GM19035 (cell line): Measurements from ENCODE around the gene BOC.

ENCODE experiments used
- ATAC-seq: cut with Tn5 transposase; IDR thresholded peaks from one replicate; pipeline ENCODE4 v1.9.1; 2021; ENCODE audit not compliant: unreplicated experiment

The BOC gene

DNA sequence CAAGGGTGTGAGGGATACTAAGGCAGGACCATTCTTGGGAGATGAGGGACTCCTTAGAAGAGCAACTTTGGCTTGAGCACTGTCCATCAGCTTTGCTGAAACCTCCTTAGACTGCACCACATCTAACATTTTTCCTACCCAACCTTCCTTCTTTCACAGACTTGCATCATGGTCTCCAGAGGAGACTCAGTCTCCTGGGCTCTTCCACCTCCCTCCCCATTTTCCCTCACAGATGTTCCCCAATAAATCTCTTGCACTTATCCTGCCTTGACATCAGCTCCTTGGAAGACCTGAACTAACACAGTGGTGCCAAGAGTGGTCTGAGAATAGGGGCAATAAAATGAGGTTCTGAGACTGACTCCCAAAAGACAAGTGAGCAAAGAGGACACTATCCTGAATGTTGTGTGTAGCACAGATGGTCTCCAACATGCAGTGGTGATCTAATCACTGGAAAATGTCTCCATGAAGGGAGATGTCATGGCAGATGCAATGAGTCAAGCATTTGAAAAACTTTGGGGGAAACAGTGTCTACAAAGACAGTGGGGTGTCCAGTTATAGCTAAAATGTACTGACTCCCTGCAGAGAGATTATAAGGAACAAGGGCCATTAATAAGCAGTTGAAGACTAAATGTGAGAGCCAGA is 26.0 kb upstream of the BOC start:
- no peak for ATAC-seq

- no peak for ATAC-seq
These were observed 24.8 kb upstream of the BOC start for GRCh38 chr3:113186566-113186965.

- ATAC-seq: no peak
These were observed 18.1 kb upstream of the BOC start for GRCh38 chr3:113193288-113193687.

- ATAC-seq: no peak
These were observed 17.6 kb upstream of the BOC start for GRCh38 chr3:113193719-113194118.

- ATAC-seq: no peak
These were observed 16.4 kb upstream of the BOC start for GRCh38 chr3:113194823-113195401.

- no peak for ATAC-seq
These were observed 11.0 kb upstream of the BOC start for GRCh38 chr3:113200351-113200750.

- ATAC-seq: no peak
These were observed 10.4 kb upstream of the BOC start for GRCh38 chr3:113200946-113201345.

GRCh38 chr3:113204371-113204770 is 7.0 kb upstream of the BOC start:
- ATAC-seq: no peak

DNA sequence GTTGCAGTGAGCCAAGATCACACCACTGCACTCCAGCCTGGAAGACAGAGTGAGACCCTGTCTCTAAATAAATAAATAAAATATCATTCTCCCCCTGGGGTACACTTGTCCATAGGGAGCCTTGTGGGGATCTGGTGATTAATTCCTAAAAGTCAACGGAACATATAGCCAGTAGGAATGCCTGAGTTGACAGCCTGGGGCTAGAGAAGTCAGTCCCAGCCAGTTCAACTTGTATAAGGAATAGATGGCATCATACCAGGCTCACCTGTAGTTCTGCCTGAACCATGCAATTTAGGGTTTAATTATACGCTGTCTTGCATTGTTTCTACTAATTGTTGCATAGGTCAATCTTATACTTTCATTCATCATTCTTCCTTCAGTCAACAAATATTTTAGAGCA is 5.9 kb upstream of the BOC start:
- ATAC-seq: no peak

GRCh38 chr3:113210604-113211329 is 590 bp upstream of the BOC start:
- ATAC-seq: no peak

- peak; percentile 52 for ATAC-seq
These were observed 940 bp downstream of the BOC start for GRCh38 chr3:113212150-113212843.

DNA sequence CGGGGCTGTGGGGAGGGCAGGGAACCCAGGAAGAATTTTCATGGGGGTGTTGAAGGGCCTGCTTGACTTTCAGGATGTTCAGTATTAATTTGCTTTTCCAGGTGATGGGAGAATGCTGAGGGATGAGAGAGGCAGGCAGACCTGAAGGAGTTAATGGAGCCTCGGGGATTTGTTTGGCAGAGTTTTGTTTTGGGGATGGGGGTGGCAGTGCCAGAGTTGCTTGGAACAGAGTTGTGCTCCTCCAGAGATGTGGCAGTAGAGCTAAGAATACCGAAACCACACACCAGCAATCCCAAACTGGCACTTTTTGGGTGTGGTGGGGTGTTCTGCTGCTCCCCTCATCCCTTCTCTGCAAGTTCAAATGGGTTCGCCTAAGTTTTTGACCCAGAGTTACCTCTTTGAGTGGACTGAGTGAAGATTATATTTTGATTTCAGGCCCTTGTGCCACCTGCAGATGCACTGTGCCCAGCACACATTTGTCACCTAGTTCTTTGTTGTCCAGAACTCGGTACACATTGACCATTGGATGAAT is 1.6 kb downstream of the BOC start:
- no peak for ATAC-seq

GRCh38 chr3:113213896-113214587 is 2.7 kb downstream of the BOC start:
- no peak for ATAC-seq

DNA sequence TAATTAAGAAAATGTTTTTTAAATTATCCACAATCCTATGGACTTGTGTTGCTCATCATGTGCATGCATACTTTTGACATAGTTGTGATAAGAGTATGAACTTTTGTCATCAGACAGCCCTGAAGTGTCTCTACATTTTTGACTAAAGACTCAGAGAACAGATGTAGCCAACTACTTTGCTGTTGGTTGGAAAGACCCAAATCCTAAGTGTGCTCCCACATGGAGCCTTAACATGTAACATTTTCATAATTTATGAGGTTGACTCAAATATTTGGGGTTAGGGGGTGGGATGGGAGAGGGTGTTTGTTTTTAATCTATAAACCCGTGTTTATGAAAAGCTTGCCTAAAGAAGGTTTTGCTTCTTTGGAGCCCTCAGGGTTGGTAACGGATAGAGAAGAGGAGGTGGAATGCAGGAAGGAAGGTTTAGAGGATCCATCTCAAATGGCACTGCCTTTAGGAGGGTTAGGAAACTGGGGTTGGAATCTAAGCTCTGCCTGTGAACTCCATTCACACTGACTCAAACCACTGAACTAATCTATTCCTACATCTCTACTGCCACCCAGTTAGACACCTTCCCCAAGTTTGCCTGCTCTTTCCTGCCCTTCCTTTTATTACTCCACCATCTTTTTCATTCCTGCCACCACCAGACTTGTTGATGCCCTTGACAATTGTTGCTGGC is 3.7 kb downstream of the BOC start:
- ATAC-seq: no peak

- ATAC-seq: no peak
These were observed 5.0 kb downstream of the BOC start for GRCh38 chr3:113216393-113216792.

DNA sequence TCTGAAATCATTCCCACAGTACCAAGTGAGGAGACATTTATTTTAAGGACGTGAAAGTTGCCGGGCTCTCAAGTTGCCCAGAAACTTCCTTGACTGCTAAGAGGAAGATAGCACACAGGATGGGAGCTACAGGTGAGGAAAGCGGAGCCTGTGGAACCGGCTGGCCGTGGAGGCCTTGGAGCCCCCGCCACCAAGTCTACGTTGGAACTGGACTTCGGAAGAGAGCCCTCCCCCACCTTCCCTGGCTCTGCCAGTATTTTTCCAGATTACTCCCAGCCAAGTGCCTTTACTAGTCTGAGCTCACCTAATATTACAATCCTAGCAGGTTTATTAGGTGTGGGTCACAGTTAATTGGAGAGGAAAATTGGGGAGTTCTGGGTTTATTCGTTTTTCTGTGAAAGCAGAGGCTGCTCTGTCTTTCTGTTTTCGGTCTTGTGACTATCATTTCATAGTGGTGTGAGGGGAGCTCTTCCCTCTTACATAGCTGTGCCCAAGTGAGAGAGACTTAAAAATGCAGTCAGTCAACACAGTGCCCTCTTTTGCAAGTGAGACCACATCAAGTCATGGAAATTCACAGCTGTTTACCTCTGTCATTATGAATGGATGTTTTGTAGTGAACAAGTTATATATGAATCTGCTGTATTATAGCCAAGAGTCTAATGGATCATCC is 6.8 kb downstream of the BOC start:
- no peak for ATAC-seq

DNA sequence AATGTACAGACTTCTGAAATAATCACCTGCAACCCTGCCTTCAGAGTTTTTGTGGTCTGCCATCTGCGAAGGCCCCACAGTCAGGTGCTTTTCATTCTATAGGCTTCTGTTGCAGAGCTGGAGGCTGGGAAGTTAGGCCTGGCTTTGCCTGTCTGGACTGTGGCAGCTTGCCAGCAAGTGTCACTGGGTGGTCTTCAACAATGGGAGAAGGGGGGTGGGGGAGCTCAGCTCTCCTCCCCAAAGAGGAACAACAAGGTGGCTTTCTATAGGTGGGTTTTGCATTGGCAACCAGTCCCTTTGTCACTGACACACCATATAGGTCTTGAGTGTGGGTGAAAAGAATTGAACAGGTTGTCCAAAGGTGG is 7.3 kb downstream of the BOC start:
- ATAC-seq: no peak

- no peak for ATAC-seq
These were observed 8.4 kb downstream of the BOC start for GRCh38 chr3:113219605-113220300.

- ATAC-seq: no peak
These were observed 9.4 kb downstream of the BOC start for GRCh38 chr3:113220721-113221120.
